Panc1 (cell line): ENCODE measurements around the gene CCDC8. TPM values are rescaled to one million over a fixed set of nuclear protein-coding genes. Genes with fewer than 3 reads are reported as not detected.

ENCODE experiments used
- ATAC-seq: fragments of 200-7000 bp; cut with Tn5 transposase; 2 replicates; pipeline ENCODE4 v1.9.1; 2020; ENCODE audit warnings: mild to moderate bottlenecking, moderate library complexity
- BruUV-seq: library from RNA; stranded (reverse); fragments of 400-500 nt; replicated peaks from 2 replicates; lab custom pipeline; 2021; lab: Mats Ljungman, UMichigan
- CTCF ChIA-PET: fragments of 300-600 bp; sonication (Branson Sonifier 250); formaldehyde crosslinking; loops from one replicate; lab custom pipeline; 2022; ENCODE audit warnings: antibody characterized with exemption; lab: Charles Lee
- POLR2A ChIA-PET: fragments of 300-600 bp; sonication (Branson Sonifier 250); formaldehyde crosslinking; loops from one replicate; lab custom pipeline; 2022; ENCODE audit warnings: antibody characterized with exemption; lab: Charles Lee
- DNase-seq: peaks from one replicate; pipeline ENCODE4 v3.0.0-alpha.2; 2010; ENCODE audit warnings: low read depth, low spot score
- H3K27ac ChIP-seq: 2 replicates; pipeline ENCODE4 v1.5.1; 2011; ENCODE audit warnings: mild to moderate bottlenecking, low read length, inconsistent platforms
- H3K27me3 ChIP-seq: fragments of 200-500 bp; sonication (Bioruptor generic); 2 replicates; pipeline ENCODE4 v1.6.0; 2014; ENCODE audit warnings: low read length, inconsistent platforms; ENCODE audit not compliant: control insufficient read depth, insufficient read depth
- H3K36me3 ChIP-seq: fragments of 200-500 bp; sonication (Bioruptor generic); 2 replicates; pipeline ENCODE4 v1.5.1; 2014; ENCODE audit warnings: inconsistent platforms, mild to moderate bottlenecking, low read length, moderate library complexity; ENCODE audit not compliant: control insufficient read depth, insufficient read depth
- H3K4me1 ChIP-seq: 2 replicates; pipeline ENCODE4 v1.5.1; 2011; ENCODE audit warnings: inconsistent platforms, mild to moderate bottlenecking, low read length, moderate library complexity; ENCODE audit not compliant: control insufficient read depth, insufficient read depth
- H3K4me3 ChIP-seq, 2 experiments: 2 replicates each; pipeline ENCODE4 v1.5.1; 2011 to 2012; ENCODE audit warnings: low read depth in 2 of 2, low read length in 2 of 2, mild to moderate bottlenecking in 2 of 2, inconsistent platforms in 1 of 2, moderate library complexity in 1 of 2
- H3K9me3 ChIP-seq: fragments of 200-500 bp; sonication (Bioruptor generic); 2 replicates; pipeline ENCODE4 v1.5.1; 2014; ENCODE audit warnings: low read depth, mild to moderate bottlenecking, inconsistent platforms, low read length, moderate library complexity; ENCODE audit not compliant: control insufficient read depth, insufficient read depth
- CTCF ChIP-seq: fragments of 450-650 bp; IDR thresholded peaks from 2 replicates; pipeline ENCODE4 v1.5.1; 2017; ENCODE audit warnings: mild to moderate bottlenecking
- POLR2AphosphoS5 ChIP-seq: IDR thresholded peaks from 2 replicates; pipeline ENCODE4 v1.6.1; 2012; ENCODE audit warnings: mild to moderate bottlenecking, low read depth, low read length, moderate library complexity
- REST ChIP-seq, 2 experiments: IDR thresholded peaks; 2 replicates each; pipeline ENCODE4 v1.6.1; 2011 to 2012; ENCODE audit warnings: low read depth in 2 of 2, control low read depth in 1 of 2, low read length in 1 of 2, mild to moderate bottlenecking in 1 of 2, moderate library complexity in 1 of 2; ENCODE audit not compliant: insufficient read depth in 1 of 2
- SIN3A ChIP-seq: IDR thresholded peaks from 2 replicates; pipeline ENCODE4 v1.6.1; 2012; ENCODE audit warnings: low read depth, mild to moderate bottlenecking, low read length, moderate library complexity, borderline replicate concordance; ENCODE audit not compliant: insufficient read depth
- TCF7L2 ChIP-seq: IDR thresholded peaks from 2 replicates; pipeline ENCODE4 v1.6.1; 2011; ENCODE audit warnings: mild to moderate bottlenecking, low read depth, low read length, inconsistent platforms
- in situ Hi-C: cut with HindIII; loops from 2 replicates; pipeline ENCODE4 v1.10.0; 2016; ENCODE audit warnings: low sequenced_read_pairs, low pct_unique_long_range_greater_than_20kb
- intact Hi-C: fragments of 100-400 bp; cut with micrococcal nuclease; formaldehyde crosslinking; loops from one replicate; pipeline ENCODE4 v1.10.0; 2022; ENCODE audit not compliant: unreplicated experiment
- total RNA-seq: library from RNA; stranded (reverse); gene quantifications from one replicate; pipeline ENCODE4 v1.2.1, GENCODE V29; 2021; ENCODE audit not compliant: unreplicated experiment

The CCDC8 gene
- total RNA-seq, 1 experiment from 2014 or later: 5.4 TPM

- 0 out of 2 replicates have a peak, but pooled peaks cover 7% of the 10 kb centered on the region for H3K36me3 ChIP-seq
- BruUV-seq: no TSS peak
- no peaks in the 10 kb centered on the region for H3K9me3 ChIP-seq
- H3K4me3 ChIP-seq: no peak overlapping the region
- ChIA-PET CTCF (no interaction called here), POLR2A (no interaction called here)
- no peak for ATAC-seq
- in situ Hi-C loops: no loop called here
- no peaks in the 10 kb centered on the region for H3K4me1 ChIP-seq
- H3K27me3 ChIP-seq: no peaks in the 10 kb centered on the region
- H3K27ac ChIP-seq: no peak overlapping the region
- no peak for DNase-seq
- TF ChIP-seq POLR2AphosphoS5 (no peak), TCF7L2 (no peak), SIN3A (no peak), CTCF (no peak), REST (IDR thresholded peaks at IDR 0.05; ENCODE audit: insufficient read depth in 1 of 2, low read depth in 2 of 2, low read length in 1 of 2) (no peak)
- intact Hi-C loops: no loop called here
Observed at GRCh38 chr19:46385636-46386035, 27.7 kb downstream of the CCDC8 start.

GRCh38 chr19:46384396-46384795 lies 29.0 kb downstream of the CCDC8 start:
- in situ Hi-C loops: no loop called here
- BruUV-seq: no TSS peak
- CTCF ChIA-PET: no interaction called here
- no peak for TF ChIP-seq POLR2AphosphoS5
- TF ChIP-seq SIN3A: no peak
- H3K4me1 ChIP-seq: no peaks in the 10 kb centered on the region
- no peak overlapping the region for H3K4me3 ChIP-seq
- no peak overlapping the region for H3K27ac ChIP-seq
- intact Hi-C loops: no loop called here
- ATAC-seq (no peak), DNase-seq (no peak)
- POLR2A ChIA-PET: no interaction called here
- no peaks in the 10 kb centered on the region for H3K27me3 ChIP-seq
- no peaks in the 10 kb centered on the region for H3K9me3 ChIP-seq
- H3K36me3 ChIP-seq: 0 out of 2 replicates have a peak, but pooled peaks cover 6% of the 10 kb centered on the region

- H3K9me3 ChIP-seq: no peaks in the 10 kb centered on the region
- TF ChIP-seq CTCF (no peak), TCF7L2 (no peak), SIN3A (no peak), REST (IDR thresholded peaks at IDR 0.05; ENCODE audit: insufficient read depth in 1 of 2, low read depth in 2 of 2, low read length in 1 of 2) (no peak), POLR2AphosphoS5 (no peak)
- CTCF ChIA-PET: no interaction called here
- no peak overlapping the region for H3K4me3 ChIP-seq
- POLR2A ChIA-PET: no interaction called here
- ATAC-seq (no peak), DNase-seq (no peak)
- H3K36me3 ChIP-seq: 0 out of 2 replicates have a peak, but pooled peaks cover 6% of the 10 kb centered on the region
- no TSS peak for BruUV-seq
- no peak overlapping the region for H3K27ac ChIP-seq
- in situ Hi-C loops (no loop called here), intact Hi-C loops (no loop called here)
- H3K27me3 ChIP-seq: no peaks in the 10 kb centered on the region
- H3K4me1 ChIP-seq: no peaks in the 10 kb centered on the region
Observed at GRCh38 chr19:46383846-46384245, 29.5 kb downstream of the CCDC8 start.
